ENCODE data around the gene MADD. TPM values are rescaled to one million over a fixed set of nuclear protein-coding genes. Genes with fewer than 3 reads are reported as not detected.

MADD gene
- total RNA-seq, 2 experiments from 2014 or later: 99.4 to 107 TPM

Other genes starting within 250 kb of the MADD start
- gene ARFGAP2, start 93.3 kb upstream of the MADD start, total RNA-seq: 10 to 100 TPM; 82.0 to 85.7 TPM
- 1 to 10 TPM in 1 of 2 experiments, under 1 TPM in 1; 0.91 to 1.2 TPM for gene PACSIN3, start 83.7 kb upstream of the MADD start, total RNA-seq
- gene DDB2, start 55.2 kb upstream of the MADD start, total RNA-seq: 100 to 1,000 TPM; 159 to 163 TPM
- gene ACP2, start 21.3 kb upstream of the MADD start, total RNA-seq: 10 to 100 TPM; 26.6 to 27.1 TPM
- 10 to 100 TPM; 10.5 to 13.9 TPM for gene NR1H3, start 12.1 kb upstream of the MADD start, total RNA-seq
- not detected for gene MYBPC3, start 82.6 kb downstream of the MADD start, total RNA-seq
- not detected for gene SPI1, start 108.4 kb downstream of the MADD start, total RNA-seq
- 10 to 100 TPM; 23.6 to 24.2 TPM for gene SLC39A13, start 138.5 kb downstream of the MADD start, total RNA-seq
- gene PSMC3, start 156.3 kb downstream of the MADD start, total RNA-seq: 100 to 1,000 TPM; 111 to 112 TPM
- gene RAPSN, start 179.0 kb downstream of the MADD start, total RNA-seq: under 1 TPM; 0.30 to 0.65 TPM

Measured in activated CD4-positive, alpha-beta memory T cell treated with anti-CD3 and anti-CD28 coated beads, Interleukin-2, amount 10 ng/mL, durations not matched to agents 7 days and 5 days (primary cell).